GM21723 (cell line): ENCODE measurements around the gene RNASEH2B.
A peak's percentile ranks its signal among the peaks of the same experiment; 100 is the strongest.

Experiments
- ATAC-seq: cut with Tn5 transposase; IDR thresholded peaks from one replicate; pipeline ENCODE4 v1.9.1; 2021; ENCODE audit warnings: mild to moderate bottlenecking, moderate library complexity; ENCODE audit not compliant: unreplicated experiment

Gene RNASEH2B

GRCh38 chr13:50909605-50910484 lies at the start of gene RNASEH2B:
TSS of gene RNASEH2B (plus strand) at chr13:50909791. CDS start at chr13:50910077, 286 bp downstream.
- ATAC-seq, result peak; percentile 74

GRCh38 chr13:50864492-50864891 lies 45.1 kb upstream of the RNASEH2B start:
- no peak for ATAC-seq

- ATAC-seq, result no peak
These were observed 42.6 kb upstream of the RNASEH2B start for GRCh38 chr13:50866817-50867636.

- ATAC-seq, result no peak
These were observed 42.0 kb upstream of the RNASEH2B start for GRCh38 chr13:50867637-50867945.

GRCh38 chr13:50871405-50871804 lies 38.2 kb upstream of the RNASEH2B start:
- no peak for ATAC-seq

GRCh38 chr13:50873467-50873866 lies 36.1 kb upstream of the RNASEH2B start:
- ATAC-seq, result no peak

- ATAC-seq, result no peak
These were observed 35.6 kb upstream of the RNASEH2B start for GRCh38 chr13:50873991-50874390.

GRCh38 chr13:50882816-50883435 lies 26.7 kb upstream of the RNASEH2B start:
- ATAC-seq, result no peak

GRCh38 chr13:50883728-50884127 lies 25.9 kb upstream of the RNASEH2B start:
- ATAC-seq, result no peak

- ATAC-seq, result no peak
These were observed 25.3 kb upstream of the RNASEH2B start for GRCh38 chr13:50884265-50884664.

- ATAC-seq, result no peak
These were observed 22.4 kb upstream of the RNASEH2B start for GRCh38 chr13:50887151-50887550.

GRCh38 chr13:50888362-50888761 lies 21.2 kb upstream of the RNASEH2B start:
- ATAC-seq, result no peak

- ATAC-seq, result no peak
These were observed 20.3 kb upstream of the RNASEH2B start for GRCh38 chr13:50889317-50889716.

GRCh38 chr13:50891206-50891605 lies 18.4 kb upstream of the RNASEH2B start:
- no peak for ATAC-seq

- ATAC-seq, result no peak
These were observed 17.2 kb upstream of the RNASEH2B start for GRCh38 chr13:50892210-50892944.

GRCh38 chr13:50893211-50893852 lies 16.3 kb upstream of the RNASEH2B start:
- ATAC-seq, result peak; percentile 79

GRCh38 chr13:50894012-50894411 lies 15.6 kb upstream of the RNASEH2B start:
- no peak for ATAC-seq

GRCh38 chr13:50894504-50894903 lies 15.1 kb upstream of the RNASEH2B start:
- no peak for ATAC-seq

- ATAC-seq, result no peak
These were observed 11.3 kb upstream of the RNASEH2B start for GRCh38 chr13:50898338-50898737.

- no peak for ATAC-seq
These were observed 7.9 kb upstream of the RNASEH2B start for GRCh38 chr13:50901701-50902100.
